ENCODE results near the gene MFAP5. TPM values are rescaled to one million over a fixed set of nuclear protein-coding genes. Genes with fewer than 3 reads are reported as not detected.
"Not testable (repeated sequence)": the region's sequence is repeated elsewhere in the genome, so short reads cannot be mapped to it uniquely, and the experiment has no call there.

Gene MFAP5
- total and polyA plus RNA-seq, 2 donors (not counting 1 experiment from before 2014, with no cell fraction given): 1.3 to 2.0 TPM

GRCh38 chr12:8637666-8638065, 25.0 kb downstream of the MFAP5 start:
- no peak overlapping the region for H3K4me3 ChIP-seq (replicated peaks in 1 of 4; ENCODE audit: control extremely low read depth in 1 of 4, insufficient read depth in 1 of 4, low read depth in 3 of 4, low read length in 4 of 4)
- H4K20me1 ChIP-seq (ENCODE audit: control insufficient read depth, extremely low read depth, insufficient read depth, low read length): no peaks in the 10 kb centered on the region
- TF ChIP-seq CTCF (conservative IDR thresholded peaks at IDR 0.05 in 1 of 2, IDR thresholded peaks at IDR 0.05 in 1 of 2; ENCODE audit: low read depth in 1 of 2, low read length in 2 of 2): no peak
- TF ChIP-seq EZH2 (IDR thresholded peaks at IDR 0.05; ENCODE audit: low read length, missing control alignments): no peak
- H3K9me3 ChIP-seq (ENCODE audit: control insufficient read depth, insufficient read depth, low read depth, low read length): no peaks in the 10 kb centered on the region
- no peak overlapping the region for H2AFZ ChIP-seq (ENCODE audit: low read length)
- no peak for DNase-seq (ENCODE audit: low read depth in 2 of 2)
- no peaks in the 10 kb centered on the region for H3K4me1 ChIP-seq (ENCODE audit: control insufficient read depth, extremely low read depth, insufficient read depth, low read length)
- H3K27me3 ChIP-seq (ENCODE audit: control insufficient read depth, insufficient read depth, low read length): no peaks in the 10 kb centered on the region
- no peak overlapping the region for H3K4me2 ChIP-seq (ENCODE audit: extremely low read depth, insufficient read depth, low read length)
- no peak overlapping the region for H3K27ac ChIP-seq (ENCODE audit: insufficient read depth, low read length)
- H3K36me3 ChIP-seq (ENCODE audit: control insufficient read depth, insufficient read depth, low read length): no peaks in the 10 kb centered on the region
- H3K79me2 ChIP-seq (ENCODE audit: control insufficient read depth, insufficient read depth, low read length): no peaks in the 10 kb centered on the region
- no peak overlapping the region for H3K9ac ChIP-seq (ENCODE audit: insufficient read depth, low read length)

GRCh38 chr12:8637244-8637643, 25.4 kb downstream of the MFAP5 start:
- no peaks in the 10 kb centered on the region for H3K9me3 ChIP-seq (ENCODE audit: control insufficient read depth, insufficient read depth, low read depth, low read length)
- H3K27ac ChIP-seq (ENCODE audit: insufficient read depth, low read length): no peak overlapping the region
- H3K36me3 ChIP-seq (ENCODE audit: control insufficient read depth, insufficient read depth, low read length): no peaks in the 10 kb centered on the region
- no peak overlapping the region for H3K4me2 ChIP-seq (ENCODE audit: extremely low read depth, insufficient read depth, low read length)
- no peak for DNase-seq (ENCODE audit: low read depth in 2 of 2)
- H3K9ac ChIP-seq (ENCODE audit: insufficient read depth, low read length): no peak overlapping the region
- H3K4me3 ChIP-seq (replicated peaks in 1 of 4; ENCODE audit: control extremely low read depth in 1 of 4, insufficient read depth in 1 of 4, low read depth in 3 of 4, low read length in 4 of 4): no peak overlapping the region
- H3K4me1 ChIP-seq (ENCODE audit: control insufficient read depth, extremely low read depth, insufficient read depth, low read length): no peaks in the 10 kb centered on the region
- no peak overlapping the region for H2AFZ ChIP-seq (ENCODE audit: low read length)
- H3K79me2 ChIP-seq (ENCODE audit: control insufficient read depth, insufficient read depth, low read length): no peaks in the 10 kb centered on the region
- no peaks in the 10 kb centered on the region for H4K20me1 ChIP-seq (ENCODE audit: control insufficient read depth, extremely low read depth, insufficient read depth, low read length)
- no peak for TF ChIP-seq EZH2 (IDR thresholded peaks at IDR 0.05; ENCODE audit: low read length, missing control alignments)
- H3K27me3 ChIP-seq (ENCODE audit: control insufficient read depth, insufficient read depth, low read length): no peaks in the 10 kb centered on the region

- Histone ChIP-seq H3K4me3 (replicated peaks in 1 of 4; ENCODE audit: control extremely low read depth in 1 of 4, insufficient read depth in 1 of 4, low read depth in 3 of 4, low read length in 4 of 4) (no peak overlapping the region), H3K9me3 (ENCODE audit: control insufficient read depth, insufficient read depth, low read depth, low read length) (no peaks in the 10 kb centered on the region), H3K4me1 (ENCODE audit: control insufficient read depth, extremely low read depth, insufficient read depth, low read length) (no peaks in the 10 kb centered on the region), H3K79me2 (ENCODE audit: control insufficient read depth, insufficient read depth, low read length) (no peaks in the 10 kb centered on the region), H4K20me1 (ENCODE audit: control insufficient read depth, extremely low read depth, insufficient read depth, low read length) (no peaks in the 10 kb centered on the region), H2AFZ (ENCODE audit: low read length) (no peak overlapping the region), H3K36me3 (ENCODE audit: control insufficient read depth, insufficient read depth, low read length) (no peaks in the 10 kb centered on the region), H3K27ac (ENCODE audit: insufficient read depth, low read length) (no peak overlapping the region), H3K4me2 (ENCODE audit: extremely low read depth, insufficient read depth, low read length) (no peak overlapping the region), H3K9ac (ENCODE audit: insufficient read depth, low read length) (no peak overlapping the region), H3K27me3 (ENCODE audit: control insufficient read depth, insufficient read depth, low read length) (no peaks in the 10 kb centered on the region)
- no peak for DNase-seq (ENCODE audit: low read depth in 2 of 2)
- TF ChIP-seq EZH2 (IDR thresholded peaks at IDR 0.05; ENCODE audit: low read length, missing control alignments) (no peak), CTCF (conservative IDR thresholded peaks at IDR 0.05 in 1 of 2, IDR thresholded peaks at IDR 0.05 in 1 of 2; ENCODE audit: low read depth in 1 of 2, low read length in 2 of 2) (no peak)
Observed at GRCh38 chr12:8636581-8636980, 26.0 kb downstream of the MFAP5 start.

- H2AFZ ChIP-seq (ENCODE audit: low read length); H3K4me2 ChIP-seq (ENCODE audit: extremely low read depth, insufficient read depth, low read length); H3K36me3 ChIP-seq (ENCODE audit: control insufficient read depth, insufficient read depth, low read length); H3K27me3 ChIP-seq (ENCODE audit: control insufficient read depth, insufficient read depth, low read length); H3K9ac ChIP-seq (ENCODE audit: insufficient read depth, low read length); H3K79me2 ChIP-seq (ENCODE audit: control insufficient read depth, insufficient read depth, low read length); DNase-seq (ENCODE audit: low read depth in 2 of 2); H3K4me1 ChIP-seq (ENCODE audit: control insufficient read depth, extremely low read depth, insufficient read depth, low read length); H3K4me3 ChIP-seq (replicated peaks in 1 of 4; ENCODE audit: control extremely low read depth in 1 of 4, insufficient read depth in 1 of 4, low read depth in 3 of 4, low read length in 4 of 4); H4K20me1 ChIP-seq (ENCODE audit: control insufficient read depth, extremely low read depth, insufficient read depth, low read length); H3K27ac ChIP-seq (ENCODE audit: insufficient read depth, low read length); H3K9me3 ChIP-seq (ENCODE audit: control insufficient read depth, insufficient read depth, low read depth, low read length): not testable (repeated sequence)
Observed at GRCh38 chr12:8636007-8636346, 26.6 kb downstream of the MFAP5 start.

GRCh38 chr12:8635342-8636006, 27.2 kb downstream of the MFAP5 start:
- not testable (repeated sequence) for H3K9me3 ChIP-seq (ENCODE audit: control insufficient read depth, insufficient read depth, low read depth, low read length); H3K27ac ChIP-seq (ENCODE audit: insufficient read depth, low read length); H3K36me3 ChIP-seq (ENCODE audit: control insufficient read depth, insufficient read depth, low read length); H3K27me3 ChIP-seq (ENCODE audit: control insufficient read depth, insufficient read depth, low read length); H3K4me1 ChIP-seq (ENCODE audit: control insufficient read depth, extremely low read depth, insufficient read depth, low read length); H3K79me2 ChIP-seq (ENCODE audit: control insufficient read depth, insufficient read depth, low read length); H3K4me3 ChIP-seq (replicated peaks in 1 of 4; ENCODE audit: control extremely low read depth in 1 of 4, insufficient read depth in 1 of 4, low read depth in 3 of 4, low read length in 4 of 4); H3K9ac ChIP-seq (ENCODE audit: insufficient read depth, low read length); H2AFZ ChIP-seq (ENCODE audit: low read length); H4K20me1 ChIP-seq (ENCODE audit: control insufficient read depth, extremely low read depth, insufficient read depth, low read length); DNase-seq (ENCODE audit: low read depth in 2 of 2); H3K4me2 ChIP-seq (ENCODE audit: extremely low read depth, insufficient read depth, low read length)

Measured in fibroblast of lung (primary cell).